ENCODE measurements around the gene ANK3.

DNA sequence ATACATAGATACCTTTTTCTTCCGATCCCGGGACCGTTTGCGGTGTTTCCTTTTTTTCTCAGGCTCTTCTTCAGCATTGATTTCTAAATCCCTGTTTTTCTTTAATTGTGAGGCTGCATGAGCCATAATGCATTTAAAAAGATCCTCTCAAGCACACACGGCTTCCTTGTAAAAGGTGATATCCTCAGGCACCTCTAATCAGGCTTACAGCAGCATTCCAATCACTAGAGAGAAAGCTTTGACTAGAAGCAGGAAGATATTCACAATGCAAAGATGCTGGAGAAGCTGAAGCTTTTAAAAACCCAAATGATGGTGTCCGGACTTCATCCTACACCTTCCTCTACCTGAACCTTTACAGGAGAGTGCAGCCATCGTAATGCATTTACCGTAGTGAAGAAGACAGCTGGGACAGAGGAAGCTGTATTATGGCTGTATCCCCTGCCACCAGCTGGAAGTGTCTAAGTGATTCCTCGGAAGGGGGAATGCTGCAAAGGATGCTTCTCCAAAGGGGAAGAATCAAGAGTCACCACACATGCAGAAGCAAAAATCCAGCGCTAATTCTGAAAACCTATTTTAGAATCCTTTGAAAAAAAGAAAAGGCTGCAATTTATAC lies at the start of gene ANK3:
- TF ChIP-seq KLF16 (tag by site-specific recombination; IDR thresholded peaks at IDR 0.05): no peak
- TF ChIP-seq, protein P1, sequence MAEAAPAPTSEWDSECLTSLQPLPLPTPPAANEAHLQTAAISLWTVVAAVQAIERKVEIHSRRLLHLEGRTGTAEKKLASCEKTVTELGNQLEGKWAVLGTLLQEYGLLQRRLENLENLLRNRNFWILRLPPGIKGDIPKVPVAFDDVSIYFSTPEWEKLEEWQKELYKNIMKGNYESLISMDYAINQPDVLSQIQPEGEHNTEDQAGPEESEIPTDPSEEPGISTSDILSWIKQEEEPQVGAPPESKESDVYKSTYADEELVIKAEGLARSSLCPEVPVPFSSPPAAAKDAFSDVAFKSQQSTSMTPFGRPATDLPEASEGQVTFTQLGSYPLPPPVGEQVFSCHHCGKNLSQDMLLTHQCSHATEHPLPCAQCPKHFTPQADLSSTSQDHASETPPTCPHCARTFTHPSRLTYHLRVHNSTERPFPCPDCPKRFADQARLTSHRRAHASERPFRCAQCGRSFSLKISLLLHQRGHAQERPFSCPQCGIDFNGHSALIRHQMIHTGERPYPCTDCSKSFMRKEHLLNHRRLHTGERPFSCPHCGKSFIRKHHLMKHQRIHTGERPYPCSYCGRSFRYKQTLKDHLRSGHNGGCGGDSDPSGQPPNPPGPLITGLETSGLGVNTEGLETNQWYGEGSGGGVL (tag by site-specific recombination; IDR thresholded peaks at IDR 0.05): no peak
- TF ChIP-seq, protein P2, sequence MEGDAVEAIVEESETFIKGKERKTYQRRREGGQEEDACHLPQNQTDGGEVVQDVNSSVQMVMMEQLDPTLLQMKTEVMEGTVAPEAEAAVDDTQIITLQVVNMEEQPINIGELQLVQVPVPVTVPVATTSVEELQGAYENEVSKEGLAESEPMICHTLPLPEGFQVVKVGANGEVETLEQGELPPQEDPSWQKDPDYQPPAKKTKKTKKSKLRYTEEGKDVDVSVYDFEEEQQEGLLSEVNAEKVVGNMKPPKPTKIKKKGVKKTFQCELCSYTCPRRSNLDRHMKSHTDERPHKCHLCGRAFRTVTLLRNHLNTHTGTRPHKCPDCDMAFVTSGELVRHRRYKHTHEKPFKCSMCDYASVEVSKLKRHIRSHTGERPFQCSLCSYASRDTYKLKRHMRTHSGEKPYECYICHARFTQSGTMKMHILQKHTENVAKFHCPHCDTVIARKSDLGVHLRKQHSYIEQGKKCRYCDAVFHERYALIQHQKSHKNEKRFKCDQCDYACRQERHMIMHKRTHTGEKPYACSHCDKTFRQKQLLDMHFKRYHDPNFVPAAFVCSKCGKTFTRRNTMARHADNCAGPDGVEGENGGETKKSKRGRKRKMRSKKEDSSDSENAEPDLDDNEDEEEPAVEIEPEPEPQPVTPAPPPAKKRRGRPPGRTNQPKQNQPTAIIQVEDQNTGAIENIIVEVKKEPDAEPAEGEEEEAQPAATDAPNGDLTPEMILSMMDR (tag by site-specific recombination; IDR thresholded peaks at IDR 0.05): no peak
- TF ChIP-seq, protein P3, sequence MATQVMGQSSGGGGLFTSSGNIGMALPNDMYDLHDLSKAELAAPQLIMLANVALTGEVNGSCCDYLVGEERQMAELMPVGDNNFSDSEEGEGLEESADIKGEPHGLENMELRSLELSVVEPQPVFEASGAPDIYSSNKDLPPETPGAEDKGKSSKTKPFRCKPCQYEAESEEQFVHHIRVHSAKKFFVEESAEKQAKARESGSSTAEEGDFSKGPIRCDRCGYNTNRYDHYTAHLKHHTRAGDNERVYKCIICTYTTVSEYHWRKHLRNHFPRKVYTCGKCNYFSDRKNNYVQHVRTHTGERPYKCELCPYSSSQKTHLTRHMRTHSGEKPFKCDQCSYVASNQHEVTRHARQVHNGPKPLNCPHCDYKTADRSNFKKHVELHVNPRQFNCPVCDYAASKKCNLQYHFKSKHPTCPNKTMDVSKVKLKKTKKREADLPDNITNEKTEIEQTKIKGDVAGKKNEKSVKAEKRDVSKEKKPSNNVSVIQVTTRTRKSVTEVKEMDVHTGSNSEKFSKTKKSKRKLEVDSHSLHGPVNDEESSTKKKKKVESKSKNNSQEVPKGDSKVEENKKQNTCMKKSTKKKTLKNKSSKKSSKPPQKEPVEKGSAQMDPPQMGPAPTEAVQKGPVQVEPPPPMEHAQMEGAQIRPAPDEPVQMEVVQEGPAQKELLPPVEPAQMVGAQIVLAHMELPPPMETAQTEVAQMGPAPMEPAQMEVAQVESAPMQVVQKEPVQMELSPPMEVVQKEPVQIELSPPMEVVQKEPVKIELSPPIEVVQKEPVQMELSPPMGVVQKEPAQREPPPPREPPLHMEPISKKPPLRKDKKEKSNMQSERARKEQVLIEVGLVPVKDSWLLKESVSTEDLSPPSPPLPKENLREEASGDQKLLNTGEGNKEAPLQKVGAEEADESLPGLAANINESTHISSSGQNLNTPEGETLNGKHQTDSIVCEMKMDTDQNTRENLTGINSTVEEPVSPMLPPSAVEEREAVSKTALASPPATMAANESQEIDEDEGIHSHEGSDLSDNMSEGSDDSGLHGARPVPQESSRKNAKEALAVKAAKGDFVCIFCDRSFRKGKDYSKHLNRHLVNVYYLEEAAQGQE (tag by site-specific recombination; IDR thresholded peaks at IDR 0.05): no peak
